Esophagus (tissue), 2 donors: Measurements from ENCODE around the gene PCGF2. TPM values are rescaled to one million over a fixed set of nuclear protein-coding genes. Genes with fewer than 3 reads are reported as not detected.
"Not testable (repeated sequence)": the region's sequence is repeated elsewhere in the genome, so short reads cannot be mapped to it uniquely, and the experiment has no call there.

Source experiments
- H3K27ac ChIP-seq, 2 donors: one replicate each; pipeline ENCODE4 v1.5.1; 2013; ENCODE audit warnings: low read depth in 2 of 2, mild to moderate bottlenecking in 2 of 2, inconsistent platforms in 1 of 2, low read length in 1 of 2, moderate library complexity in 1 of 2
- H3K27me3 ChIP-seq, 2 donors: one replicate each; pipeline ENCODE4 v1.6.1; 2013; ENCODE audit warnings: low read length in 2 of 2, control low read depth in 1 of 2, mild to moderate bottlenecking in 1 of 2; ENCODE audit not compliant: insufficient read depth in 2 of 2, control insufficient read depth in 1 of 2
- H3K36me3 ChIP-seq, 2 donors: one replicate each; pipeline ENCODE4 v1.6.1; 2013; ENCODE audit warnings: low read length in 1 of 2; ENCODE audit not compliant: control insufficient read depth in 2 of 2, insufficient read depth in 2 of 2
- H3K4me1 ChIP-seq, 2 donors: one replicate each; pipeline ENCODE4 v1.6.1; 2013; ENCODE audit warnings: low read length in 1 of 2; ENCODE audit not compliant: control insufficient read depth in 2 of 2, insufficient read depth in 2 of 2
- H3K4me3 ChIP-seq, 2 donors: one replicate each; pipeline ENCODE4 v1.5.1; 2013; ENCODE audit warnings: low read length in 2 of 2, mild to moderate bottlenecking in 2 of 2, low read depth in 1 of 2, moderate library complexity in 1 of 2
- H3K9me3 ChIP-seq, 2 donors: one replicate each; pipeline ENCODE4 v1.6.1; 2013; ENCODE audit warnings: mild to moderate bottlenecking in 2 of 2, low read depth in 1 of 2, low read length in 1 of 2, moderate library complexity in 1 of 2; ENCODE audit not compliant: control insufficient read depth in 2 of 2, insufficient read depth in 1 of 2
- WGBS, 2 donors: extraction: QIAGEN DNeasy Blood & Tissue Kit; methylation state at CpG; one replicate each; pipeline ENCODE4 v1.1.7; 2013; 5-methylcytosine and 5-hydroxymethylcytosine counted together
- polyA plus RNA-seq, 2 donors: library from polyadenylated mRNA; stranded (reverse); fragments of 200-250 nt; gene quantifications; one replicate each; pipeline ENCODE4 v1.2.3, GENCODE V29; 2013
- donor health status: healthy with polysubstance abuse.
- donor health status: Bipolar disorder and iron deficiency.

The PCGF2 gene
- polyA plus RNA-seq, 2 donors = 9.4 to 22.4 TPM

DNA sequence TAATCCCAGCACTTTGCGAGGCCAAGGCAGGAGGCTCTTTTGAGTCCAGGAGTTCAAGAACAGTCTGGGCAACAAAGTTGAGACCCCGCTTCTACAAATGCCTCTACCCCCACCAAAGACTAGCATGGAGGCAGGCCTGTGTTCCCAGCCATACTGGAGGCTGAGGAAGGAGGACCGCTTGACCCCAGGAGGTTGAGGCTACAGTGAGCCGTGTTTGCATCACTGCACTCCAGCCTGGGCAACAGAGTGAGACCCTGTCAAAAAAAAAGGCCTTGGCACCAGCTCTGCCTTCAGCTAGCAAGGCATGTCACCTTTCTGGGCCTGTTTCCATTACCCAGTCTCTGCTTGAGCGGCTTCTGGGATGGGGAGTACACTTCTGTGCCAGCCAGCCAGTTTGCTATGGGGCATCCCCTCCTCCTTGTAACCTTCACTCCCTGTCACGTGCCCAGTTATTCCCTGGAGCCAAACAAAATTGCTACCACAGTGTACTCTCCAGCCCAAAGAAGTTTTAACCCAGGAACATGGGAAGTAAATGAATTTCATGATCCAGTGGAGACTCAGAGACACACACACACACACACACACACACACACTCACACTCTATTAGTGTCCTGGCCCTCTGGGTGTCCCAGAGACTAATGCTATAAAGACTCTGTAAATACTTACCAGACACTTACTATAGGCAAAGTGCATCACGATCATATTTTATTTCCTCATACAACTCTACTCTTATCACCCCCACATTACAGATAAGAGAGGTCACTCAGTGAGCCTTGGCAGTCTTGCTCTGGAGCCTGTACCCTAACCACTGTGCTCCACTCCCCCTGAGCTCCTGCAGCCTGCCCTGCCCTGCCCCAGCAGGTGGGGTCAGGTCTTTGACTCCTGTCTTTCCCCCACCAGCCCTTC is 15.5 kb downstream of the PCGF2 start:
- peaks cover 0 to 18% of the 10 kb centered on the region in 2 donors for H3K4me1 ChIP-seq
- no peak overlapping the region for H3K4me3 ChIP-seq
- H3K27me3 ChIP-seq = no peaks in the 10 kb centered on the region
- H3K36me3 ChIP-seq = peaks cover 0 to 21% of the 10 kb centered on the region in 2 donors
- 59 to 64% methylated on average over 7 of the region's 7 CpGs for WGBS, 2 donors
- H3K9me3 ChIP-seq = no peaks in the 10 kb centered on the region
- H3K27ac ChIP-seq = no peak overlapping the region

DNA sequence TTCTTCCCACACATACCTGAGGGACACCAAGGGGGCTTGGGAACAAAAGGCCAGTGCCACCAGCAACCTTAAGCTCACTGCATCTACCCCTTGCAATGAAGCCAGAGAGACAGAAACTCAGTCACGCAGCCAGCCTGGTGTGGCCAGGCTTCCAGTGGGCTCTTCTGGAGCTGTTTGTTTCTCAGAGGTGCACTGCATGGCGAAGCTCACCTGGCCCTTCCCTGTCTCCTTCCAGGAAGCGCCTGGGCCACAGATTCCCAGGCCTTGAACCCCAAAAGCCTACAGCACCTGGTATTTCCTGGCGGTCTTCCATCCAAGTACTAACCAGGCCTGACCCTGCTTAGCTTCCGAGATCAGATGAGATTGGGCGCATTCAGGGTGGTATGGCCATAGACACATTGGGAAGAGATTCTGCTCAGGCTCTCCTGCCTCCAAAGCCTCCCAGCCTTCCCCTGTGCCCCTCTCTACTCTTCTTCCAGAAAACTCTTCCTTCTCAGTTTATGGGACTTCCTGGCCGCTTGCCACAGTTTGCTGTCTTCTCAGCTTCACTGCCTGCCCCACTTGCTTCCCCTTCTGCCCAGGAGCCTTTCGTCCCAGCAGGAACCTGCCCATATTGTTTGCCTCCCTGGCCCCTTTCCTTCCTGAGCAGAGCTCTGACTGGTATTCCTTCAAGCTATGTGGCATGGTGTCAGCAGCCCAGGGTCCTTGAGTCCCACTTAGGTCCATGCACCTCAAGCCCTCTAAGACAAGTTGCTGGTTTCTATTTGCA is 16.4 kb downstream of the PCGF2 start:
- peak overlapping the region in 1 of 2 donors; percentile 86 for H3K4me3 ChIP-seq
- peak overlapping the region; percentile 7 to 84 for H3K27ac ChIP-seq
- 60 to 70% methylated on average over 8 of the region's 8 CpGs for WGBS, 2 donors
- peaks cover 0 to 21% of the 10 kb centered on the region in 2 donors for H3K36me3 ChIP-seq
- no peaks in the 10 kb centered on the region for H3K9me3 ChIP-seq
- H3K27me3 ChIP-seq = no peaks in the 10 kb centered on the region
- H3K4me1 ChIP-seq = peaks cover 0 to 18% of the 10 kb centered on the region in 2 donors

DNA sequence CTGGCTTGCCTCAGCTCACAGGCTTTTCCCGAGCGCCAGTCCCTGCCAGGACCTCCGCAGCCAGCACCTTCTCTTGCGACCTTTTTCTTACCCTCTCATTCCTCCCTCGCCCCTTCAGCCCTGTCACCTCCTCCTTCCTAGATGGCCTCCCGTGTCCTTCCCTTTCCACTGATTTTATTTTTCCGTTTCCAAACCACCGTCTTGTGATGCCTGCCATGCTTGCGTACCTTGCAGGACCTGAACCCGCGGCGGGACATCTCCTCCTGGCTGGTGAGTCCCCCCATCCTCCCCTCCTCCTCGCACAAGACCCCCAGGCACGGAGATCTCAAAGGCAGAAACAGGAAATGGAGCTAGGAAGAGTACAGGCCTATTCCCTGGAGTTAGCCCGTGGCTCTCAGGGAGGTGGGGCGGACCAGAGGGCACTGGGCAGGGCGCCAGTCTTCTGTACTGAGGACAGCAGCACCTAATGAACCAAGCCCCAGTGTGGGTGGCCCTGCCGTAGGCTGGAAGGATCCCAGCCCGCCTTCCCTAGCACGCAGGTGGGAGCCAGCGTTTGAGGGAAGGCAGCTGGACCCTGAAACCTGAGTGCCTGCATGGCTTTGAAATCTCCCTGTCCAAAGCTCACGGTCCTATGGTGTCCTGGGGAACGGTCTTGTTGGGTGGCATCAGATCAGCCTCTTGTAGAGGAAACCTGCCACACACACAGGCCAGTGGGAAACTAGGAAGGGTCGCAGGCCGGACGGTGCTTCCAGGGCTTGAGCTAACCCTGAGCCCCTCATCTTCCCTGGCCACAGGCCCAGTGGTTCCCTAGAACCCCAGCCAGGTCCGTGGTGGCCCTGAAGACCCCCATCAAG is 17.4 kb downstream of the PCGF2 start:
- H3K4me1 ChIP-seq = peaks cover 0 to 20% of the 10 kb centered on the region in 2 donors
- no peaks in the 10 kb centered on the region for H3K27me3 ChIP-seq
- whole genome bisulfite sequencing, 2 donors = 16% methylated on average over 25 to 27 of the region's 27 CpGs

DNA sequence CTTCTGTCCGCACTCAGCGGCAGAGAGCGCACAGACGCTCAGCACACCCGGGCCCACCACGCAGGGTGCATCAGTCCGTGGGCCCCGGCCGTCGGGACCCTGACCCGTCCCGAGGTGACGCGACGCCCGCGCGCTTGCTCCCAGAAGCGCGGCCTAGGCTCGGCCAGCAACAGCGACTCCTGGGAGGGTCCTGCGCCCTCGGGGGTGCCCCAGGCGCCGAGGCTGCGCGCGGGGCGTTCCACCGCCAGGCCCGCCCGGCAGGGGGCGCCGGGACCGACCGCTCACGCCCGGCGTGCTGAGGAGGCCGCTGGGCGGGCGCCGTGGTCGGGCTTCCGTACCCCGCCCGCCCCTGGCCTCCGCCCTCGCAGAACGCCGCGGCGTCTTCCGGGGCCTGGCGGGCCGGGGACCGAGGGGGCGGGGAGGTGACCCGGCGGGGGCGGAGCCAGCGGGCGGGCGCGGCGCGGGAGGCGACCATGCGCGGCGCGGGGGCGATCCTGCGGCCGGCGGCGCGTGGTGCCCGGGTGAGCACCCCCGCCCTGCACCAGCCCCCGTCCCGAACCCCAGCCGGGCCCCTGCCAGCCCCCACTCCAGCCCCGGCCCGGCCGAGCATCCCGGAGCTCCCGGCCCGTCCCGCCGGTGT is 18.1 kb downstream of the PCGF2 start, which contains the start of gene CISD3:
Gene CISD3, plus strand, starts transcription at position 456 of the 640 bp plus-strand sequence. Its CDS starts 18 bp downstream, at position 474.
- H3K4me3 ChIP-seq = peak within 1 kb of the TSS; percentile 81 to 86
- H3K27me3 ChIP-seq = no peaks in the 10 kb centered on the region
- no peaks in the 10 kb centered on the region for H3K9me3 ChIP-seq
- peaks cover 2 to 17% of the 10 kb centered on the region in 2 donors for H3K4me1 ChIP-seq
- WGBS, 2 donors = 0% methylated on average over 45 to 92 of the region's 92 CpGs
- peak within 1 kb of the TSS; percentile 84 to 91 for H3K27ac ChIP-seq
- H3K36me3 ChIP-seq = peaks cover 0 to 13% of the 10 kb centered on the region in 2 donors

More for the DNA sequence above, 17.4 kb downstream of the PCGF2 start:
- H3K9me3 ChIP-seq = no peaks in the 10 kb centered on the region
- H3K36me3 ChIP-seq = peaks cover 0 to 18% of the 10 kb centered on the region in 2 donors
- peak overlapping the region; percentile 81 to 86 for H3K4me3 ChIP-seq
- peak overlapping the region; percentile 84 to 91 for H3K27ac ChIP-seq

DNA sequence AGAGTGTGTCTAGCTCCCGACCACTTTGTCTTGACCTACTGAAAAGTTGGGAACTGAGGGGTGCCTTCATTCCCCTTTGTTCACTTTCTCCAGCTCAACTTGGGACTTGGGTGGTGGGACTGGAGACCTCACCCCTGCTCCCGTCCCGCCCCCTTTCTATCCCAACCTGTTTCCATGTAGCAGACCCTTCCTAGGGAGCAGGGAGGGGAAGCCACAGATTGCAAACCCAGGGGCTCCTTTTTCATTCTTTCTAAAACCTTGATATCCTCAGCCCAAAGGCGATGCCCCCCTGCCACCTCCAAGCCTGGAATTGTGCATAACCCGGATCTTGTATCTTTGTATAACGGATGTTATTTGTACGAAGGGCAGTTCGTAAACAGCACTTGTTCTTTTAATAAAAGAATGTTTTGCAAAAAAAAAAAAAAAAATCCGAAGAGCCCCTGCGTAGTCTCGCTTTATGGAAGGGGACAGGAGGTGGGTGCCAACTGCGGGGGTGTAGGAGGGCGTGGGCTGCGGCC is 18.7 kb downstream of the PCGF2 start:
- H3K27me3 ChIP-seq = no peaks in the 10 kb centered on the region
- peak overlapping the region; percentile 81 to 86 for H3K4me3 ChIP-seq
- 20 to 21% methylated on average over 14 of the region's 14 CpGs for WGBS, 2 donors
- H3K36me3 ChIP-seq = peaks cover 0 to 17% of the 10 kb centered on the region in 2 donors
- peaks cover 2 to 17% of the 10 kb centered on the region in 2 donors for H3K4me1 ChIP-seq
- peak overlapping the region; percentile 84 to 91 for H3K27ac ChIP-seq
- no peaks in the 10 kb centered on the region for H3K9me3 ChIP-seq

DNA sequence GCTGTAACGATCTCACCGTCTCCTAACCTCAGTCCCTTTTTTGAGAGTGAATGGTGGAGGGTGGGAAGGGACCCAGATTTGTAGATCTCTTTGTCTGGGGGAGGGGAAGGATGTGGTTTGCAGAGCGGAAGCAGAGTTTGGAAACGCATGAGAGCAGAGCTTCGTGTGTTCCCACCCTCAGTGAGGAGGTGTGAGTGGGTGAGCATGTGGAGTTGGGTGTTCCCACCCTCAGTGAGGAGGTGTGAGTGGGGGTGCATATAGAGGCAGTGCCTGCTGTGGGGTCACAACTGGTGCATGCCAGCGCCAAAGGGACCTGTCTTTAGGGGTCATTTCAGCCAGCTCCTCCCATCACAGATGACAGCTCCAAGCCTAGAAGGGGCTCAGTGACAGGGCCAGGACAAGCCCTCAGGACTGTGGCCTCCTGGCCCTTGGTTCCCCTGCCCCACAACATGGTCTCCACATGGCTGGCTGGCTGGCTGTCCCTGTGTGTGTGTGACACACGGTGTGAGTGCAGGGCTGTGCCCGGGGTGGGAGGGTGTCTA is 19.8 kb downstream of the PCGF2 start:
- Histone ChIP-seq H3K4me1 (peaks cover 2 to 17% of the 10 kb centered on the region in 2 donors), H3K27me3 (no peaks in the 10 kb centered on the region), H3K9me3 (no peaks in the 10 kb centered on the region), H3K4me3 (no peak overlapping the region), H3K36me3 (peaks cover 0 to 14% of the 10 kb centered on the region in 2 donors), H3K27ac (peak overlapping the region; percentile 8 to 48)
- 66 to 68% methylated on average over 7 to 8 of the region's 8 CpGs for WGBS, 2 donors

DNA sequence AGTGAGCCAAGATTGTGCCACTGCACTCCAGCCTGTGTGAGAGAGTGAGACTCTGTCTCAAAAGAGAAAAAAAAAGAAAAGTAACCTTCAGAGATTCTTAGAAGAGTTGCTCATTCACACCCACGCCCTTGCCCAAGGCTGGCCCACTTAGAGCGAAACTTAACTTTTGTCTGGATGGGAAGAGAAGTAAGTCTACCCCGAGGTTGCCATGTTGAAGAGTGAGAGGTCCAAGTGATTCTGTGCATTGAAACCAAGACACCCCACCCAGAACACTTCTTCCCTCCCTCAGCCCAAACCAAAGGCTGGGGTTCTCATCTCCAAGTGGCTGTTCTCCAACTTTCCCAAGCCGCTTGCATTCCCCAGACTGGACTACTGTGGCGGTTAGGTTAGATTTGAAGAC is 20.4 kb downstream of the PCGF2 start:
- 64 to 74% methylated on average over 5 of the region's 5 CpGs for WGBS, 2 donors
- no peaks in the 10 kb centered on the region for H3K9me3 ChIP-seq
- no peak overlapping the region for H3K4me3 ChIP-seq
- no peaks in the 10 kb centered on the region for H3K27me3 ChIP-seq
- peaks cover 2 to 17% of the 10 kb centered on the region in 2 donors for H3K4me1 ChIP-seq
- peak overlapping the region; percentile 21 to 30 for H3K27ac ChIP-seq
- peaks cover 3 to 12% of the 10 kb centered on the region in 2 donors for H3K36me3 ChIP-seq

DNA sequence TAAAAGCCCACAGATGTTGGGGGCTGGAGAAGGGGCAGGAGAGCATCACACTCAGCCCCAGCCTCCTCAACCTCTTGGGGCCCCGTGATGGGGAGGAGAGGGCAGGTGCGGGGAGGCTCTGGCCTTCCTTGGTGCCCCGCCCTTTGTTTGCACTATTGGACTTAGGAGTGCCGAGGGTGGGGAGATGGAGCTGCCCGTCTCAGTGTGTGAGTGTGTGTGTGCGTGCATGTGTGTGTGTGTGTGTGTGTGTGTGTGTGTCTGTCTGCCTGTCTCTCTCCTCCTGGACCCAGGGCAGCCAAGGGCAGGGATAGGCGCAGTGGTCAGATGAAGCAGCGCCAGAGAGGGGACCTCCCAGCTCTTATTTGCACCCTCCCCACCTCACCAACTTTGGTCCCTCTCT is 22.0 kb downstream of the PCGF2 start:
- not testable (repeated sequence) for H3K4me3 ChIP-seq, H3K9me3 ChIP-seq, H3K27ac ChIP-seq, H3K27me3 ChIP-seq
- H3K4me1 ChIP-seq = peaks cover 2 to 12% of the 10 kb centered on the region in 2 donors
- 62 to 65% methylated on average over 6 to 8 of the region's 8 CpGs for WGBS, 2 donors
- peaks cover 7 to 18% of the 10 kb centered on the region in 2 donors for H3K36me3 ChIP-seq
